ENCODE measurements around the gene GALM. TPM values are rescaled to one million over a fixed set of nuclear protein-coding genes. Genes with fewer than 3 reads are reported as not detected.

GALM gene
- total and polyA plus RNA-seq, 10 donors: 5.2 to 22.7 (median 7.6) TPM

DNA sequence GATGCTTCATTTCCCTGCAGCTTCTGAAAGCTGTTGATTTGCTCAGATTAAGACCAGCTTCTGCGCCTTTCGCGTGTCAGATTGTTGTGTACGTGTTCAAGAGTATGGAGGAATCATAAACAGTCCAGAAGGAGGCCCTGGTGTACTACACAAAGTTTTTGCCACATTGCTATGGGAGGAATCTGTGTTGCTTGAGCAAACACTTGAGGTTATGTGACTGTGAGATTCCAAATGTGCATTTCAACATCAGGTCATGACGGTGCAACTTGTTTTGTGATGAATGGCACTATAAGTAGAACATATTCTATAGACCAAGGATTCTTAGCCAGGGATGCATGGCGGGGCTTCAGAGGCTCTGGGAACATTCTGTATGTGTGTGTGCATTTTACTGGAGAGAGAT lies 50.3 kb downstream of the GALM start:
- intact Hi-C loops (cut with DNase I; ENCODE audit: low total_unique reads): no loop called here
- 81 to 97% (median 85%) methylated on average over 6 of the region's 6 CpGs for WGBS, 5 donors
- no peaks in the 10 kb centered on the region for H3K27me3 ChIP-seq (replicated peaks in 1 of 7)
- no peak overlapping the region for H3K27ac ChIP-seq
- no peak overlapping the region for H3K4me3 ChIP-seq
- H3K36me3 ChIP-seq: peaks cover 0 to 29% (median 2%) of the 10 kb centered on the region in 6 donors
- H3K9me3 ChIP-seq: peaks cover 0 to 4% (median 0%) of the 10 kb centered on the region in 8 donors
- no peak for DNase-seq
- H3K4me1 ChIP-seq: peaks cover 0 to 13% (median 0%) of the 10 kb centered on the region in 6 donors
- TF ChIP-seq, protein P1, sequence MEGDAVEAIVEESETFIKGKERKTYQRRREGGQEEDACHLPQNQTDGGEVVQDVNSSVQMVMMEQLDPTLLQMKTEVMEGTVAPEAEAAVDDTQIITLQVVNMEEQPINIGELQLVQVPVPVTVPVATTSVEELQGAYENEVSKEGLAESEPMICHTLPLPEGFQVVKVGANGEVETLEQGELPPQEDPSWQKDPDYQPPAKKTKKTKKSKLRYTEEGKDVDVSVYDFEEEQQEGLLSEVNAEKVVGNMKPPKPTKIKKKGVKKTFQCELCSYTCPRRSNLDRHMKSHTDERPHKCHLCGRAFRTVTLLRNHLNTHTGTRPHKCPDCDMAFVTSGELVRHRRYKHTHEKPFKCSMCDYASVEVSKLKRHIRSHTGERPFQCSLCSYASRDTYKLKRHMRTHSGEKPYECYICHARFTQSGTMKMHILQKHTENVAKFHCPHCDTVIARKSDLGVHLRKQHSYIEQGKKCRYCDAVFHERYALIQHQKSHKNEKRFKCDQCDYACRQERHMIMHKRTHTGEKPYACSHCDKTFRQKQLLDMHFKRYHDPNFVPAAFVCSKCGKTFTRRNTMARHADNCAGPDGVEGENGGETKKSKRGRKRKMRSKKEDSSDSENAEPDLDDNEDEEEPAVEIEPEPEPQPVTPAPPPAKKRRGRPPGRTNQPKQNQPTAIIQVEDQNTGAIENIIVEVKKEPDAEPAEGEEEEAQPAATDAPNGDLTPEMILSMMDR (IDR thresholded peaks at IDR 0.05 in 8 of 11, conservative IDR thresholded peaks at IDR 0.05 in 3 of 11): no peak
- TF ChIP-seq POLR2AphosphoS5 (IDR thresholded peaks at IDR 0.05): no peak
- no peak for TF ChIP-seq POLR2A (IDR thresholded peaks at IDR 0.05)

DNA sequence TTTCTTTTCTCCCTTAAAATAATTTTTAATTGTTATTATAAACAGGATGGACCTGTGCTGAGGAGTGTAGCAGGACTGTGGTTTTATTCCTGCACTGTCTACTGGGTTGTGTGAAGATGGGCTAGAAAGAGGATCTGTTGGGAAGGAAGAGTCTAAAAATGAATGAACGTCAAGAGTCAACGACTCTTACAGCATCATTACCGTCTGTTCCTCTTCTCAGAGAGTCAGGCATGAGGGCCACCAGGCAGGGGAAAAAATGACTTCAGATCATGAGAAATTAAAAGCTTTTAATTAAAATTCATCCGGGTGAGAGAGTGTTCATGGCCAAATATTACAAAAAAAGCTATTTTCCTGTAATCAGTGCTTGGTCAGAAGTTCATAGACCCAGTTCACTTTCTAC lies 52.7 kb downstream of the GALM start:
- DNase-seq: no peak
- H3K4me3 ChIP-seq: no peak overlapping the region
- WGBS, 5 donors: 63 to 91% (median 69%) methylated on average over 4 of the region's 4 CpGs
- H3K4me1 ChIP-seq: peaks cover 3 to 27% (median 9%) of the 10 kb centered on the region in 6 donors
- TF ChIP-seq POLR2A (IDR thresholded peaks at IDR 0.05) (no peak), POLR2AphosphoS5 (IDR thresholded peaks at IDR 0.05) (no peak)
- TF ChIP-seq, protein P1 (IDR thresholded peaks at IDR 0.05 in 8 of 11, conservative IDR thresholded peaks at IDR 0.05 in 3 of 11): no peak
- peaks cover 0 to 19% (median 0%) of the 10 kb centered on the region in 6 donors for H3K36me3 ChIP-seq
- no peak overlapping the region for H3K27ac ChIP-seq
- intact Hi-C loops (cut with DNase I; ENCODE audit: low total_unique reads): no loop called here
- H3K9me3 ChIP-seq: peaks cover 0 to 4% (median 0%) of the 10 kb centered on the region in 8 donors
- H3K27me3 ChIP-seq (replicated peaks in 1 of 7): no peaks in the 10 kb centered on the region

DNA sequence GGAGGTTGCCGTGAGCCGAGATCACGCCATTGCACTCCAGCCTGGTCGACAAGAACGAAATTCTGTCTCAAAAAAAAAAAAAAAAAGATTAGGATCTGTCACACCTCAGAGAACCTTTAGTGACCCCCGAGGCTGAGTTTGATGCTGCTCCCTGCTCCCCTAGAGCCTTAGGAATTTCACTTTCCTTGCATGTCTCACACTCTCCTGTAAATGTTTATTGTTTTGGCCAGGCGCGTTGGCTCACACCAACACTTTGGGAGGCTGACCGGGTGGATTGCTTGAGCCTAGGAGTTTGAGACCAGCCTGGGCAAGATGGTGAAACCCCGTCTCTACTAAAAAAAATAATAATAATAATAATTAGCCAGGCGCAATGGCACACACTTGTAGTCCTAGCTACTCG lies 53.8 kb downstream of the GALM start:
- H3K27ac ChIP-seq: peak overlapping the region in 2 of 8 donors; percentile 5
- 94 to 98% (median 96%) methylated on average over 12 of the region's 12 CpGs for WGBS, 5 donors
- no peak for DNase-seq
- H3K9me3 ChIP-seq: peaks cover 0 to 4% (median 0%) of the 10 kb centered on the region in 8 donors
- TF ChIP-seq POLR2AphosphoS5 (IDR thresholded peaks at IDR 0.05): no peak
- TF ChIP-seq POLR2A (IDR thresholded peaks at IDR 0.05): no peak
- TF ChIP-seq, protein P1 (IDR thresholded peaks at IDR 0.05 in 8 of 11, conservative IDR thresholded peaks at IDR 0.05 in 3 of 11): no peak
- no peaks in the 10 kb centered on the region for H3K27me3 ChIP-seq (replicated peaks in 1 of 7)
- H3K36me3 ChIP-seq: peaks cover 0 to 19% (median 0%) of the 10 kb centered on the region in 6 donors
- intact Hi-C loops (cut with DNase I; ENCODE audit: low total_unique reads): no loop called here
- no peak overlapping the region for H3K4me3 ChIP-seq
- H3K4me1 ChIP-seq: peaks cover 3 to 27% (median 9%) of the 10 kb centered on the region in 6 donors

DNA sequence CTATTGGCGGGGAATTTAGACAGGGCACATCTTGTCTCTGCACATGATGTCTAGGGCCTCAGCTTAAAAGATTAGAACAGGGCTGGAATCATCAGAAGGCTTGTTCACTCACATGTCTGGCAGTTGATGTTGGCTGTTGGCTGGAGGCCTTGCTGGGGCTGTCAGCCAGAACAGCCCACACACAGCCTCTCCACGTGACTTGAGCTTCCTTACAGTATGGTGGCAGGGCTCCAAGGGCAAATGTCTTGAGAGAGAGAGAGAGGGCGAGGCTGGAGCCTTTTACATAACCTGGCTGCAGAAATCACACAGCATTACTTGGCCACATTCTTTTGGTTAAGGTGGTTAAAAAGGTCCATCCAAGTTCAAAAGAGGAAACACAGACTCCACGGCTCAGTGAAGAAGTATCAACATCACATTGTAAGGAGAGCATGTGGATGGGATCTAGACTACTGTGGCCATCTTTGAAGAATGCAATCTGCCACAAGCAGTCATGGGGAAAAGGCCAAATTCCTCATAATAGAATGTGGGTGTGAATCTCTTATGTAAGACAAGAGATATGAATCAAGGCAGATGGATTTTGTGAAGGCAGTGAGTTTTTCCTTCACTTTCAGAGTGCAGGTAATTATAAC lies 54.8 kb downstream of the GALM start:
- 60 to 72% (median 63%) methylated on average over 4 of the region's 4 CpGs for WGBS, 5 donors
- Histone ChIP-seq H3K36me3 (peaks cover 0 to 14% (median 0%) of the 10 kb centered on the region in 6 donors), H3K4me1 (peaks cover 3 to 22% (median 9%) of the 10 kb centered on the region in 6 donors), H3K27ac (peak overlapping the region in 3 of 8 donors; percentile 1 to 23 (median 5)), H3K4me3 (no peak overlapping the region), H3K27me3 (replicated peaks in 1 of 7) (no peaks in the 10 kb centered on the region), H3K9me3 (peaks cover 0 to 4% (median 0%) of the 10 kb centered on the region in 8 donors)
- no peak for DNase-seq
- intact Hi-C loops (cut with DNase I; ENCODE audit: low total_unique reads): no loop called here
- TF ChIP-seq POLR2AphosphoS5 (IDR thresholded peaks at IDR 0.05): peak in 2 of 3 donors; percentile 45 to 46
- TF ChIP-seq, protein P1 (IDR thresholded peaks at IDR 0.05 in 8 of 11, conservative IDR thresholded peaks at IDR 0.05 in 3 of 11): no peak

All from spleen (tissue), 11 donors.